Effector CD4-positive, alpha-beta T cell (primary cell): Measurements from ENCODE around the gene PRKCSH.
"Not testable (repeated sequence)": the region's sequence is repeated elsewhere in the genome, so short reads cannot be mapped to it uniquely, and the experiment has no call there.

ENCODE experiments used
- DNase-seq: peaks from one replicate; pipeline ENCODE4 v3.0.0-alpha.2; 2020
- total RNA-seq: gene quantifications from one replicate; lab custom pipeline; 2026; lab: John Stamatoyannopoulos, UW

The PRKCSH gene
- 160 reads per million, percentile 90 among the genes with 10 or more reads in this experiment for total RNA-seq

- DNase-seq = peak; percentile 95
These were observed at the start of gene PRKCSH, which contains the start of gene ODAD3 for GRCh38 chr19:11435057-11435832. PRKCSH (plus strand) TSS chr19:11435635; CDS start chr19:11436118, 483 bp downstream. ODAD3 (minus strand) TSS chr19:11435121; CDS start chr19:11435016, 105 bp downstream.

- no peak for DNase-seq
These were observed 48.0 kb upstream of the PRKCSH start for GRCh38 chr19:11387162-11388034.

GRCh38 chr19:11390359-11390758, 45.1 kb upstream of the PRKCSH start:
- DNase-seq = no peak

GRCh38 chr19:11390933-11391680, 44.3 kb upstream of the PRKCSH start:
- DNase-seq = no peak

- no peak for DNase-seq
These were observed 38.3 kb upstream of the PRKCSH start for GRCh38 chr19:11397089-11397610.

GRCh38 chr19:11399667-11400066, 35.8 kb upstream of the PRKCSH start:
- DNase-seq = no peak

GRCh38 chr19:11400798-11401197, 34.6 kb upstream of the PRKCSH start:
- no peak for DNase-seq

- DNase-seq = no peak
These were observed 33.5 kb upstream of the PRKCSH start for GRCh38 chr19:11401808-11402543.

GRCh38 chr19:11404588-11405222, 30.7 kb upstream of the PRKCSH start:
- no peak for DNase-seq

- no peak for DNase-seq
These were observed 29.4 kb upstream of the PRKCSH start for GRCh38 chr19:11405846-11406643.

GRCh38 chr19:11406703-11407236, 28.7 kb upstream of the PRKCSH start:
- not testable (repeated sequence) for DNase-seq

- DNase-seq = no peak
These were observed 26.8 kb upstream of the PRKCSH start for GRCh38 chr19:11408591-11408990.

- DNase-seq = no peak
These were observed 24.8 kb upstream of the PRKCSH start for GRCh38 chr19:11410682-11411081.

GRCh38 chr19:11414544-11414943, 20.9 kb upstream of the PRKCSH start:
- DNase-seq = no peak

- DNase-seq = no peak
These were observed 18.9 kb upstream of the PRKCSH start for GRCh38 chr19:11416346-11417052.

- DNase-seq = no peak
These were observed 17.3 kb upstream of the PRKCSH start for GRCh38 chr19:11418094-11418548.

GRCh38 chr19:11418549-11419506, 16.6 kb upstream of the PRKCSH start, which contains the start of gene RGL3:
RGL3 (minus strand) TSS chr19:11419314; CDS start chr19:11419278, 36 bp downstream.
- DNase-seq = no peak
